ENCODE data around the gene PARD3B. TPM values are rescaled to one million over a fixed set of nuclear protein-coding genes. Genes with fewer than 3 reads are reported as not detected.

Gene PARD3B
- total and polyA plus RNA-seq, 2 of the 8 experiments (the other 6 are each of a cell fraction or from before 2014, with no cell fraction given), result 1.2 to 5.7 TPM

GRCh38 chr2:205656941-205657340 is 1111.7 kb downstream of the PARD3B start:
- POLR2A ChIA-PET (ENCODE audit: partially characterized antibody), result no interaction called here
- Histone ChIP-seq H3K4me2 (ENCODE audit: insufficient read depth in 1 of 2, low read depth in 2 of 2, low read length in 2 of 2) (no peak overlapping the region), H3K36me3 (ENCODE audit: control insufficient read depth in 2 of 4, insufficient read depth in 4 of 4, low read length in 3 of 4) (no peaks in the 10 kb centered on the region; a peak in 1 of 8 replicates), H4K8ac (ENCODE audit: extremely low read depth, insufficient read depth, low read length) (no peak overlapping the region), H3K23ac (ENCODE audit: insufficient read length) (no peak overlapping the region), H3K4me1 (replicated peaks in 1 of 4; ENCODE audit: control insufficient read depth in 3 of 4, insufficient read depth in 4 of 4, low read length in 3 of 4) (peaks cover 0 to 4% (median 0%) of the 10 kb centered on the region in 4 experiments; a peak in 2 of 7 replicates), H4K20me1 (replicated peaks in 1 of 2; ENCODE audit: control insufficient read depth in 1 of 2, insufficient read depth in 2 of 2, low read length in 2 of 2) (no peaks in the 10 kb centered on the region), H2AK5ac (ENCODE audit: low read depth, low read length) (no peak overlapping the region), H3K56ac (replicated peaks; ENCODE audit: insufficient read length, low read depth, low read length) (no peak overlapping the region), H3K9me3 (ENCODE audit: insufficient read depth in 2 of 2, low read depth in 1 of 2, low read length in 1 of 2) (no peaks in the 10 kb centered on the region), H3K18ac (ENCODE audit: extremely low read depth, low read length) (no peak overlapping the region), H3K9ac (replicated peaks in 1 of 4; ENCODE audit: extremely low read depth in 1 of 4, low read depth in 3 of 4, low read length in 3 of 4) (no peak overlapping the region), H2BK5ac (ENCODE audit: low read depth, low read length) (no peak overlapping the region), H2BK120ac (replicated peaks; ENCODE audit: low read depth, low read length) (no peak overlapping the region), H4K5ac (ENCODE audit: insufficient read length, low read depth, low read length) (no peak overlapping the region), H2AFZ (ENCODE audit: low read length) (no peak overlapping the region), H4K91ac (replicated peaks; ENCODE audit: insufficient read length, low read length) (no peak overlapping the region), H3K79me2 (ENCODE audit: control insufficient read depth in 1 of 2, insufficient read depth in 2 of 2, low read length in 2 of 2) (no peaks in the 10 kb centered on the region), H3K27ac (ENCODE audit: low read depth, low read length) (no peak overlapping the region), H3K27me3 (replicated peaks in 1 of 4; ENCODE audit: control insufficient read depth in 3 of 4, extremely low read depth in 1 of 4, insufficient read depth in 3 of 4, low read length in 3 of 4) (peaks cover 0 to 1% (median 0%) of the 10 kb centered on the region in 4 experiments; a peak in 2 of 7 replicates), H2BK12ac (ENCODE audit: low read depth, low read length) (no peak overlapping the region), H2BK20ac (ENCODE audit: low read length) (no peak overlapping the region), H3K4ac (replicated peaks; ENCODE audit: insufficient read length, low read depth, low read length) (no peak overlapping the region), H3K4me3 (ENCODE audit: extremely low read depth in 1 of 4, insufficient read depth in 2 of 4, low read depth in 3 of 4, low read length in 4 of 4) (no peak overlapping the region), H2BK15ac (ENCODE audit: low read length) (no peak overlapping the region), H3K79me1 (ENCODE audit: low read depth, low read length) (no peaks in the 10 kb centered on the region), H3K14ac (ENCODE audit: insufficient read length) (no peak overlapping the region), H3K23me2 (ENCODE audit: low read depth, low read length) (no peaks in the 10 kb centered on the region)
- CTCF ChIA-PET (ENCODE audit: partially characterized antibody), result no interaction called here
- FAIRE-seq, result no peak
- DNase-seq (ENCODE audit: low read depth in 1 of 2, low spot score in 2 of 2), result peak in 1 of 2 experiments; percentile 13
- 94% methylated on average over 4 of the region's 4 CpGs; no CpG with 5 or more reads in 1 of the 2 experiments for WGBS, 2 experiments (ENCODE audit: extremely low coverage in 1 of 2, insufficient coverage in 1 of 2, insufficient read length in 1 of 2, insufficient replicate concordance in 2 of 2, low coverage in 1 of 2, low lambda C conversion rate in 2 of 2, missing lambda C conversion rate in 1 of 2)
- no peak for TF ChIP-seq HDAC6 (IDR thresholded peaks at IDR 0.05; ENCODE audit: low read depth, low read length)
- no peak for TF ChIP-seq CREB1 (IDR thresholded peaks at IDR 0.05)
- TF ChIP-seq TBP (IDR thresholded peaks at IDR 0.05; ENCODE audit: low read depth, low read length), result no peak
- no peak for TF ChIP-seq TEAD4 (IDR thresholded peaks at IDR 0.05; ENCODE audit: low read depth, low read length)
- no peak for TF ChIP-seq CBX5 (IDR thresholded peaks at IDR 0.05; ENCODE audit: low read depth, low read length)
- no peak for TF ChIP-seq YY1 (IDR thresholded peaks at IDR 0.05; ENCODE audit: low read depth, low read length)
- no peak for TF ChIP-seq NANOG (IDR thresholded peaks at IDR 0.05; ENCODE audit: insufficient read depth, low read depth, low read length, poor library complexity, severe bottlenecking)
- TF ChIP-seq RBBP5 (IDR thresholded peaks at IDR 0.05; ENCODE audit: borderline replicate concordance, low read depth, low read length), result no peak
- TF ChIP-seq, protein P1, sequence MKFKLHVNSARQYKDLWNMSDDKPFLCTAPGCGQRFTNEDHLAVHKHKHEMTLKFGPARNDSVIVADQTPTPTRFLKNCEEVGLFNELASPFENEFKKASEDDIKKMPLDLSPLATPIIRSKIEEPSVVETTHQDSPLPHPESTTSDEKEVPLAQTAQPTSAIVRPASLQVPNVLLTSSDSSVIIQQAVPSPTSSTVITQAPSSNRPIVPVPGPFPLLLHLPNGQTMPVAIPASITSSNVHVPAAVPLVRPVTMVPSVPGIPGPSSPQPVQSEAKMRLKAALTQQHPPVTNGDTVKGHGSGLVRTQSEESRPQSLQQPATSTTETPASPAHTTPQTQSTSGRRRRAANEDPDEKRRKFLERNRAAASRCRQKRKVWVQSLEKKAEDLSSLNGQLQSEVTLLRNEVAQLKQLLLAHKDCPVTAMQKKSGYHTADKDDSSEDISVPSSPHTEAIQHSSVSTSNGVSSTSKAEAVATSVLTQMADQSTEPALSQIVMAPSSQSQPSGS (IDR thresholded peaks at IDR 0.05; ENCODE audit: low read length), result no peak
- TF ChIP-seq, protein P2, sequence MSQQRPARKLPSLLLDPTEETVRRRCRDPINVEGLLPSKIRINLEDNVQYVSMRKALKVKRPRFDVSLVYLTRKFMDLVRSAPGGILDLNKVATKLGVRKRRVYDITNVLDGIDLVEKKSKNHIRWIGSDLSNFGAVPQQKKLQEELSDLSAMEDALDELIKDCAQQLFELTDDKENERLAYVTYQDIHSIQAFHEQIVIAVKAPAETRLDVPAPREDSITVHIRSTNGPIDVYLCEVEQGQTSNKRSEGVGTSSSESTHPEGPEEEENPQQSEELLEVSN (IDR thresholded peaks at IDR 0.05), result no peak
- TF ChIP-seq KDM1A (IDR thresholded peaks at IDR 0.05; ENCODE audit: borderline replicate concordance, low read length), result no peak
- no peak for TF ChIP-seq MAX (IDR thresholded peaks at IDR 0.05)

All from H1 (cell line).